Activated CD8-positive, alpha-beta memory T cell treated with anti-CD3 and anti-CD28 coated beads, Interleukin-2, amount 50 U/mL, for 48 hours (primary cell): ENCODE data around the gene ZNF503.

Source experiments
- DNase-seq: peaks from one replicate; pipeline ENCODE4 v3.0.0-alpha.2; 2020

ZNF503 gene

DNA sequence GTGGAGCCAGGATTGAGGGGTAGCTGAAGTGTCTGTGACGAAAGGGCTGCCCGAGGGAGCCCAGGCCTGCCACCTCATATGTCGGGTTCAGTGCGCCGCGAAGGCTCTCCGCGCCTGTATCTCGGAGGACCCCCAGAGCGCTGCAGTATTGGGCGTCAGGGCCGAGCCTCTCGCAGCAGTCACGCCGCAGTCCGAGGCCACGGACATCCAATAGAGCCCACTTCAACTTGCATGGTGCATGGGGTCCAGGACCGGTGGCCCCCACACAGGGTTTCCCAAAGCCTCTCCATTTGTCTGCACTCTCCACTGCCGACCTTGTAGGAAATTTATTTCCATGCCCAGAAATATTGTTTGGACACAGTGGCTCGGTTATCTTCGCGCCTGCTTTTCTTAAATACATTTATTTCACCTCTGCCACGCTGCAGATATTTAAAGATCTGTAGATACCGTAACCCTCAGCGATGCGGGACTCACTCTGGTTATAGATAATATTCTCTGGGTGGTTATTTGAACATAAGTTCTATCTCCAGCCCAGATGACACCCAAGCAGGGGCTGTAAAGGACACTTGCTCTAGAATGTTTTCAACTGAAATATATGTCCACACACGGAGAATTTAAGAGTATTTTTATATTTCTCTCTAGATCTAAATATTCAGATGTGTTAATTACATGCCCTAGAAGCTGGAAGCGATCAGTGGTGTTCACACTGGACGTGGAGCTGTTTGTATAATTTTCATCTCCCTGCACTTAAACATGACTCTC, 5.1 kb upstream of the ZNF503 start:
- no peak for DNase-seq

DNA sequence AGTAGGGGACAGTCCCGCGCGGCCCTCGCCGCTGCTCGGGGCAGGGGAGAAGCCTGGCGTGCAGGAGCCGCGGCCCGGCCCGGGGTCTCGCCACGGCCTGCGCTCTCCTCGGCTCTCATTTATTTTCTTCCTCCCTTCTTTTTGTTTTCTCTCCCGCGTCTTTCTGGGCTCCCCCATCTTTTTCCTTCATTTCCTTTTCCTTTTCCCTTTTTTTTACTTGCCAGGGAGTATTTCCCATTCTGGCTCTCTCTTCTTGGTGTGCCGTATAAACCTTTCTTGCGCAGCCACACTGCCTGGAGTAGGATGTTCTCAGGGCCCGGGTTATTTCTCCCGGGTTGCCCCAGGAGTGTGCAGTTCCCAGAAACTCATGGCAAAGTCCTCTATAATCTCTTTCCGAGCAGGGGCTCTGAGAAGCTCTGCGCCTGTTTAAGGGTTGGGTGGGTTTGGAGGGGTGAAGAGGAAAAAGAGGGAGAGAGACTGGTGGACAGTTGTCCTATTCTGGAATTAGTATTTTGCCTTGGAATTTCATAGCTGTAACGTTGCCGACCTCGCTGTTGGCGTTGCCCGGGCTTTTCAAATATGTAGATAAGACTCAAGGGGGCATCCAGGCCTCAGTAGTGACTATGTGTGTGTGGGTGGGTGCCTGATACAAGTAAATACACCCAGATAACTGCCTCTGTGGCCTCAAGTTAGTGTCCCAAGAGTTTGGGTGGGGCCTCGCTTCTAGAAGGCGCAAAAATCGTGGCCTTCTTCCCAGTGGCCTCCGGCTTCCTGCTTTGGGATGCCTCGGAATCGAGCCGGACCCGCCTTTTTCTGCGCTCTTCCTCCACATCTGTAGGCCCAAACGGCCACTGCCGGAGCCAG, 4.3 kb upstream of the ZNF503 start:
- no peak for DNase-seq

DNA sequence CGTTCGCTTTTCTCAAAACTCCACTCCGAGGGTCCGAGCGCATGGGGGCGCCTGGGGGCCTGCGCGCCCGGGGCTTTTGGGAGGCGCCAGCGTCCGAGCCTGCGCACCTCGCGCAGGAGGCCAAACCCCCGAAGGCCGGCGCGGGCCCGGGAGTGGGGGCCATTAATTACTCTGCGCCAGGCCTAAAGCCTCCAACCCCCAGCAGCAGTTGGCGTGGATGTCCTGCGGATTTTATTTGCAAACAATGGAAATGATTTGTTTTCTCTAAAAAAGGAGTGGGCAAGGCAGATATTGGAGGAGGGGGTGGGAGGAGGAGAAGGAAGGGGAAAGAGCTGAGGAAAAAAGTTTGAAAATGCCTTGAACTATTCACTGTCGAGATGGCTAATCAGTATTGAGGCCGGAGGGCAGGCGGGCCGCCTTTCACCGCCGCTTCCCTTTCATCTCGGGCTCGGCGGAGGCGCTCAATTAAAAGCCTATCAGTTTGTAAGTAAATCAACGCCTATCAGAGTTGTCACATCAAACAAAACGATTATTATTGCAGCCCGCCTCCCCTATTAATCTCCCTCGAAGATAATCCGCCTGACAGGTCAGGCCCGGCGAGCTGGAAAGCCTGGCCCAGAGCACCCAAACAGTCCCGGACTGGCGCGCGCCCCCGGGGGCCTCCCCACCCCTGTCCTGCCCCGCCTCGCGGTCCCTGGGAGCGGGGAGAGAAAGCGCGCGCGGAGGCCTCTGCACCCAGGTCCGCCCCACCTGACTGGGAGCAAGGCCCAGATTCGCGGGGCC, 3.4 kb upstream of the ZNF503 start:
- no peak for DNase-seq

DNA sequence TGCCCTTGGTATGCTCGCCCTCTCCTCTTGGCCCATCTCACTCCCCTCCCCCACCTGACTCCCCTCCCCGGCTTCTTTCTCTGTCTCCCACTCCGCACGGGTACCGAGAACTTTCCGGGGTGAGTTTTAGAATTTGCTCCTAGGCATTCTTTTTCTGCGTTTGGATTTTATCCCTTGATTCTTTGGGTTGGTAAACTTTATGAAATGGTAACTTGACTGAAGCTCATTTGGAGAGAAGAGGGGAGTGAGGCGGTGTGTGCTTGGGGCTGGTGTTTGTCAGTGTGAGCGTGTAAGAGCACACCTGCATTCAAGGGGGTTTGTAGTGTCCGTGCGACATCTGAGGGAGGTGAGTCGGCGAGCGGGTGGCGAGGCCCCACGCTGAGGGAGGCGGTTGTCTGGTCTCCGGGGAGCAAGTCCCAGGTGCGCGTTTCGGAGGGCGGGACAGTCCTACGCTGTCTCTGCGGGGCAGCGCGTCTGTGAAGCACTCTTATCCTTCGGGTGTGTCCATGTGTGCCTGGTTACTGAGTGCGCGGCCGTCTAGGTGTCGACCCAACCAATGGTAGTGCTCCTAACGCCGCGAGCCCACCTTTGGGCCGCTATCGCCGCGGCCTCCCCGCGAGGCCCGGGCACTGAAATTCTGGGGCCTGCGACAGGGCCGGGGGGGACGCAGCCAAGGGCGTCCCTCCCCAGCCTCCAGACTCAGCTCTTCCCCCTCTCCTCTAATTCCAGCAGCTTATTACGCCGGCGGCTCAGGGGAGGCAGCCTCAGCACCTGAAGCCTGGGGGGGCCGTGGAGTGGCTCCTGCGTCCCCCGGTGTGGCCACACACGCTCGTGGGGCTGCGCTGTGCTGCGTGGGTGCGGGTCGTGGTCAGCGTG, 2.6 kb upstream of the ZNF503 start:
- DNase-seq, result peak; percentile 56

DNA sequence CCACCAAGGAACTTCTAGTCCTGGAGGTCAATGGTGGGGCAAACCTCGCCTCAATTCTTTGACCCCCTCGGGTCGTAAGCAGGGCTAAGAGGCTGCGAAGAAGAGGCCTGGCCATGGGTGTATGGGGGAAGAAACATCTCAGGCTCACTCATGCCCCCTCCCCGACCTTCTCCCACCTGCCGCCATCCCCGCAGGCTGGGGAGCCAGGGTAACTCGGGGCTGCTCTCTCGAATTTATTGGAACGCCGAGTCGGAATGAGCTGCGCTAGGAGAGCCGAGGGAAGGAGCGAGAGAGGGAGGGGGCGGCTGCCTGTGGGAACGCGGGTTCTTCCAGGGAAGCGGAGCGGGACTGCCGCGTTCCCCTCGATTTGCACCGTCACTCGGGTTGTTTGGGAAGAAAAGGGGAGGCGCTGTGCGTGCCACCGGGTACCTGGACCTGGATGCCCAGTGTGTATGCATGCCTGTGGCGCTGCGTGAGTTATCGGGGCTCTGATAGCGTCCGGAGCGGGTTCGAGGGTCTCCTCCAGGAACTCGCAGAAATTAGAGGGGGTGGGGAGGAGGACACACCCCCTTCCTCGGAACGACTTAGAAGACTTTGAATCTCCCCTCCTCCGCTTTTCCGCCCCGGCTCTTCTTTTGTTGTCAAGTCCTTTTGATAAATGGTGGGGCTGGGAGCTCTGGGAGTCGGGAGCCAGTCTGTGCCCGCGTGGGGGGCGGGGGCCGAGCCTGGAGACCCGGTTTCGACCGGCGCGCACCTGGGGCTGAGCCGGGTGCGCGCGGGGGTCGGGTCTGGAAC, 1.8 kb upstream of the ZNF503 start:
- peak; percentile 56 for DNase-seq

DNA sequence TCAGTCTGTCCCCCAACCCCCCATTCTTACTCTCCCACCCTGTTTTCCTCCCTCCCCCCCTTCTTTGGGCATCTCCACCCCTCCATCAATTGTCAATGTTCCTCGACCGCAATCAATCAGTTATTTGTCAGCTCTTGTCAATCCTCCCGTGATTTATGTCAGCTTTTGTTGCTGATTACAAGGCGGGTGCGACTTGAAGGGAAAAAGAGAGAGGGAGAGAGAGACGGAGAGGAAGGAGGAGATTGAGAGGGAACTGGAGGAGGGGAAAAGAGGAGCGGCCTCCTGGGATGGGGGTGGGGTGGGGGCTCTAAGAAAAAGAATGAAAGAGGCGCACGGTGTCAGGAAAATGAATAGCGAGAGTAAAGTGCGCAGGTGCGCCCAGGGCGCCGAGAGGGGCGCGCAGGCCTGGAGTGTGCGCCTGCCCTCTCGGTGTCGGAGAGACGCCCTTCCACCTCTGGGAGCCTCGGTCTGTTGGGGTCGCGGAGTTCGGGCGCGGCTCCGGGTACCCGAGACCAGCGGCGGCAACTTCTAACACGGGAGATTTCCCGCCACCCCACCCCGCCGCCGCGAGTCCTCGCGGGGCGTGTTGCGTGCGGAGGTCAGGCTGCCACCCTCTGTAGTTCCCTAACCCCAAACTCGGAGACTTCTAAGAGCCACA, 1.1 kb upstream of the ZNF503 start:
- DNase-seq, result no peak

DNA sequence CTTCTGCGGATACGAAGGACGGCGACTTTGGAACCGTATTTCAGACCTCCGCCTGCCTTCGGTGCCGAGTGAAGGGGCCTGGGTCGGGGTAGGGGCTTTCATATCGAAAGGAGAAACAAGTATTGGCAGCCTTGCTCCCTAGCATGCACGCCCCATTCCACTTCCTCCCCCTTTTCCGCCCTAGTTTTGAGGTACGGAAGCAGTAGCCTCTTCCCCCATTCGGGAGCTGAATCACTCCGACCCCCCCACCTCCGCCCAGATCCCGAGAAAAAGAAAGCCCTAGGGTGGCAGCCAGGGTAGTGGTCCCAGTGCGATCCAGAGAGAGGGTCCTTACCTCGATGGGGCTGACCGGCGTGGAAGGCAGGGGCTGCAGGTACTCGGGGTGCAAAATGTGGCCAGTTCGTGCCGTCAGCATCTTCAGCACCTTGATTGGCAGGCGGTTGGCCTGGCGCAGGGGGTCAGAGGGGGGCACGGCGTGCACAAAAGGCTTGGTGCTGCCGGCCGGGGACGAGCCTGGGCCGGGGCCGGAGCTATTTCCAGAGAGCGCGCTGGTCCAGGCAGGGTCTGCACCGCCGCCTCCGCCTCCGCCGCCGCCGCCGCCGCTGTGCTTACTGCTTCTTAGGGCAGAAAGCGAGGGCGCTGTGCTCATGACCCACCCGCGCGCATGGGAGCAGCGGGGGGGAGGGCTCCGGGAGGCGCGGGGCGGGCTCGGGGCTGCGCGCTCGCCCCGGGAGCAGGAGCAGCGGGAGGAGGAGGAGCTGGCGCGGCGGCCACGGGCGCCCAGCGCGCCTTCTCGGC, 594 bp downstream of the ZNF503 start:
- peak; percentile 61 for DNase-seq

DNA sequence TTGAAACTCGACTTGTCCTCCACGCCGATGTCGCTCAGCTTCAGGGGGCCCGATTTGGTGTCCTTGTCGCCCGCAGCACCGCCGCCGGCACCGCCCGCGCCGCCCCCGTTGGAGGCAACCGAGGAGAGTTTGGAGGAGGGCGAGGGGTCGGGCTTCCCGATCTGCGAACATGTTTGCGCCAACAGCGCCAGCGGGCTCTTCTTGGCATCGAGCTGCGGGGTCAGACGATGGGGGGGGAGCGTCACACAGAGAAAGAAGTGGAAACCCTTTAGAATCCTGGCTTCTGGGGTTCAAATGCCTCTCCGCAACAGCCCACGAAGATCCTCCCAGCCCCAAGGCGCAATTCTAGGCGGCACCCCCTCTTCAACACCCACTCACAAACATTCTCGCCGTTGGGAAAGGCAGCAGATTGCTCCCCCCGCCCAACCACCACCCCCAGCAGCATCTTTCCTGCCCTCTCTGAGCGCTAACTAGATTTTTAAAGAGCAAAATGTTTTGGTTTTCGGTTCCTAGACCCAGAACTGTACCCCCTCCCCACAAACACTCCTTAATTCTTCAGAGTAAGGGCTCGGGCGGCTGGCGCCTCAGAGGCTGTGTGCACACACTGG, 1.3 kb downstream of the ZNF503 start:
- DNase-seq, result peak; percentile 58

DNA sequence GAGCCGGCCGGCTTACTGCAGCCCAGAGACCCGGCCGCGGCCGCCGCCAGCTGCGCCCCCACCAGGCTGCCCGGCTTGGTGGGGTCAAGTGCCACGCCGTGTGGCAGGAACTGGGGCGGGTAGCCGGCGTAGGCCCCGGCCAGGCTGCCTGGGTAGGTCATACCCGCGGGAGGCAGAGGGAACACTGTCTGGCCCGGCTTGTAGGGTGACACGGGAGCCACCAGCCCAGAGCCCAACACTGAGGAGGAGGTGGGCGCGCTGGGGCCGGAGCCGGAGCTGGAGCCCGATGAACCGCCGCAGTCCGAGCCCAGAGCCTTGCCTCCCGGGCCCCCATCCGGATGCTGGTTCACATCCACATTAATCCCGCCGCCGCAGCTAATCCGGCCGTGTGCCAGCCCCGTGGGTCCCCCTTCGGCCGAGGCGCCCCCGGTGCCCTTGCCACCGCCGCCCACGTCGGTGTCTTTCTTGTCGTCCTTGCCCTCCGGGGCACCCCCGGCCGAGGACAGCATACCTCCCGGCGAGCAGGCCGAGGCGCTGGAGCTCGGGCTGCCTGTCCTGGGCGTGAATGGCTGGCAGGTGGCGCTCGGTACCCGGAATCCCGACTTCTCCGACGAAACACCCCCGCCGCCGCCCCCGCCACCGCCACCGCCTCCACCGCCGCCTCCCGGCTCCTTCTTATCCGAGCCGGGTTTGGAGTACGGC, 2.0 kb downstream of the ZNF503 start:
- peak; percentile 69 for DNase-seq

DNA sequence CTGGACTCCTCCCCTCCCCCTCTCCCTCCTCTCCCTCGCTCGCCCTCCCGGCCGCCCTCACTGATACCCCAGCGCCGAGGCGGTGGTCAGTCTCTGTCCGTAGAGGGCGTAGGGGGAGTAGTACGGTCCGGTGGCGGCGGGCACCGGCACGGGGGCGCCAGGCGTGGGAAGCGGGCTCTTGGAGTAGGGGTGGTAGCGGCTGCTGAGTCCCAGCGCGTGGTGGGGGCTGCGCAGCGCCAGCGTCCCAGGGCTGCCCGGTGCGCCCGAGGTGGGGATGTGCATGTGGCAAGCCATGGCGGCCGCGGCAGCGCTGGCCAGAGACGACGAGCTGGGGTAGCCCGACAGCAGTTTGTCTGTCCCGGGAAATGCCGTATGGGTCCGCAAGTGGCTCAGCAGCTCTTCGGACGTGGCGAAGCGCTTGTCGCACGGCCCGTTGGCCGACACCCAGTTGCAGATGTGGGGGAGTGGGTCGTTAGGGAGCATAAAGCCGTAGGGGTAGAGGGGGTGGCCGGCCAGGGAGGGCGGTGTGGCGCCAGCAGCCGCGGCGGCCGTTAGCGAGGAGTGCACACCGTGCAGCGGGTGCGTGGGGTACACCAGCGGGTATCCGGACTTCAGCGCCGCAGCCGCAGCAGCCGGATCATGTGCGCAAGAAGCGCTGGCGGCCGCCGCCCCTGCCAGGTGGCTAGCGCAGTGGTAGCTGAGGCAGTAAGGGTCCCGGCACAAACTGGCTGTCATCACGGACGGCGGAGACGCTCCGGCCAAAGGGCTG, 2.7 kb downstream of the ZNF503 start:
- no peak for DNase-seq

DNA sequence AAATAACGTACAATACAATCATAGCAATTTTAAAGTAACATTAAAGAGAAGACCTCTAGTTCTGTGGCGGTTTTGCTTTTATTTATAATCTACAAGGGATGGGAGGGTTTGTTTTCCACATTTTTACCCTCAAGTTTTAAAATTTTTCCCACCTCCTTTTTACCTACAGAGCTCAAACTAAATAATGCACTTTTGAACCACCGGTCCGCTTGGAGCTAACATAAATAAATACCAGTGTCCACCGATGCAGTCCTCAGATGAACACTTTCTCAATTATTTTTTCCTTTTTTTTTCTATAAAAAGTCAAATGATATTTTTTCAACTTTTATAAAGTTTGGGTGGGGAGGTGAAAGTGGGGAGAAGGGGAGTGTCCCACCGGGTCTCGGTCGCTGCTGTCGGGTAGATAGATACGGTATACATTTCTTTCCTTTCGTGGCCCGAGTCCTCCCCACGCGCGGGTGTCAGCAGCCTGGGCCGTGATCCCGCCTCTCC, 3.3 kb downstream of the ZNF503 start:
- DNase-seq, result no peak

DNA sequence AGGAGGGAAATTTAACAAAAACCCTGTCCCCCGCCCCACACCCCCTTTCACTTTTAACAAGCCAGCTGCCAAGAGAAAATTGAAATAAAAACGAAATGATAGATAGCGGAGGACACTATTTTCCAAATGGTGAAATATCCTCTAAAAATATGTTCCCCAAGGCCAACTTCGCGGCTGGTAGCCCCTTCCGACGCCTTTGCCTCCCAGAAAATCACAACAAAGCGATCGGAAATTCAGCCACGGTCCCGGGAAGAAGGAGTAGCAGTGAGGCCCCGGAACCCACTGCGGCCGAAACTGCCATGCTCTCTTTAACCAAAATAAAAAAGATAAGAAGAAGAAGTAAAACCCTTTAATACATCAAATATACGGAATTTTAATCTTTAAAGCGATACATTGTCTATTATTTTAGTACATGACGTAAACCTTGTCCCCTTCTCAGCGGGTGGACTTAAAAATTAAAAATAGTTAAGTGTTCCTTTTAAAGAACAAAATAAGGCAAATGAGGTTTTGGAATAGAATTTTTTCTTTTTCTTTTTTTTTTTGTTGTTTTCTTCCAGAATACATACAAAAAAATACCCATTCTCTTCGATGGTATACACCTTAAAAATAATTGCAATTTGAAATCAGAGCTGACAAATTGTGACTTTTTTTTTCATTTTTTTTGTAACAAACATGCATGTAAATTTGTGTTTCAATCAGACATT, 3.9 kb downstream of the ZNF503 start:
- DNase-seq, result no peak

DNA sequence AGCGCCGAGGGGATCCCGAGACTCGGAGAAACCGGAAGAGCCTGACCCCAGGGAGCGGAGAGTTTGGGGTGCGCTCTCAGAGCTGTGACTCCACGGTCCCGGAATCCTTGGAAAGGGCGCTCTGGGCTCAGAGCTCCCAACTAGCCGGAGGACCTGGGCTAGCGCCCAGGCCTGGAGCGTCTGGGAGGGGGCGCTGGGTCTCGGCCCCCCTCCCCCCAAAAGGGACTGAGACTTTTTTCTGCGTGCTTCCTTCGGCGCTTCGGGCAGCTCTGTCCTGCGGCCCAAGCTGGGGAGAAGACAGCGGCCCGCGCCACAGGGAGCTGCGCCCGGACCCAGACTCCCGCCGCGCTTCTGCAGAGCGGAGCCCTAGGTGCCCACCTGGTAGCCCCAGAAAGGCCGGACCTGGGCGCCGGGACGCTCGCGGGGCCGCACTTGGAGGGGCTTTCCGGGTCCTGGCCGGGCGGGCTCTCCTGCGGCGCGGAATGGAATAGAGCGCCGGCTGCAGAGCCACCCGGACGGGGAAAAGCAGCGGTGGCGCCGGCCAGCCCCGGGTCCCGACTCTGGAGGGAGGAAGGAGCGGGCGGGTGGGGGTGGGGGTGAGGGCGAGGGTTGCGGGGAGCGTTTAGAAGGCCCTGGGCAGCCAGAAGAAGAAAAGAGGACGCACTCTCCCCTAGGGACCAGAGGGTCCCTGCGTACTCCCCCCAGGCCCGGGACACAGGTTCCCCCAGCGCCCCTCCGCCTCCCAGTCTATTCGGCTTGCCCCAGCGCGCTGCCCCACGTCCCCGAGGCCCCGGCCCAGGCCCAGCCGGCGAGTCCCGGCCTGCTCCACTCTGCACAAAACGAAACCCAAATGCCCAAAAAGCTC, 4.7 kb downstream of the ZNF503 start:
- no peak for DNase-seq

DNA sequence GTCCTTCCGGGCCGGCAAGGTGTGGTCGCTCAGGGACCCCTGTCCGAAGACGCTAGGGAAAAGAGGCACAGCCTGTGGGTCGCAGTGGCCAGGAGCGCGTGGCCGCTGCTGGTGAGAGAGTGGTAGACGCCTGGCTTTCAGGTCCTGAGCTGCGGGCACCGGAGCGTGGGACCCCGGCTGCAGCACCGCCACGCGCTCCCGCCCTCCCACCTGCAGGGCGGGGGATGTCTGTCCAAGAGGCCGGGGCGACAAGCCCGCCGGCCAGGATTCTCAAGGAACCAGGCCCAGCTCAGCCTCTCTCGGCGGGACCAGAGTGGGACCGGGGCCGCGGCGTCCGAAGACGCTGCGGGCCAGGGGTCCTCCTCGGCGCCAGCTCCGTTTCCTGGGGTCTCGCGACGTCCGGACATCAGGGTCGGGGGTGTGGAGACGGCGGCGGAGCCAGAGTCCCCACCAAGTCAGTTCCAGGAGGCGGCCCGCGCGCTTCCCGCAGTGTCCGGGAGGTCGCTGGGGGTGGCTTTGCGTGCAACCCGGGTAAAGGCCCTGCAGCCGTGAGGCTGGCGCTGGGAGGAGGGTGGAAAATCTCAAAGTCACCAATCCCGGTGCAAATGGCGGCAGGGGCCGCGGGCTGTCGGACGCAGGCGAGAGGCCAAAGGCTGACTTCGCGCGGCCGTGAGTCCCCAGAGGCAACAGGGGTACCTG, 5.5 kb downstream of the ZNF503 start:
- no peak for DNase-seq

DNA sequence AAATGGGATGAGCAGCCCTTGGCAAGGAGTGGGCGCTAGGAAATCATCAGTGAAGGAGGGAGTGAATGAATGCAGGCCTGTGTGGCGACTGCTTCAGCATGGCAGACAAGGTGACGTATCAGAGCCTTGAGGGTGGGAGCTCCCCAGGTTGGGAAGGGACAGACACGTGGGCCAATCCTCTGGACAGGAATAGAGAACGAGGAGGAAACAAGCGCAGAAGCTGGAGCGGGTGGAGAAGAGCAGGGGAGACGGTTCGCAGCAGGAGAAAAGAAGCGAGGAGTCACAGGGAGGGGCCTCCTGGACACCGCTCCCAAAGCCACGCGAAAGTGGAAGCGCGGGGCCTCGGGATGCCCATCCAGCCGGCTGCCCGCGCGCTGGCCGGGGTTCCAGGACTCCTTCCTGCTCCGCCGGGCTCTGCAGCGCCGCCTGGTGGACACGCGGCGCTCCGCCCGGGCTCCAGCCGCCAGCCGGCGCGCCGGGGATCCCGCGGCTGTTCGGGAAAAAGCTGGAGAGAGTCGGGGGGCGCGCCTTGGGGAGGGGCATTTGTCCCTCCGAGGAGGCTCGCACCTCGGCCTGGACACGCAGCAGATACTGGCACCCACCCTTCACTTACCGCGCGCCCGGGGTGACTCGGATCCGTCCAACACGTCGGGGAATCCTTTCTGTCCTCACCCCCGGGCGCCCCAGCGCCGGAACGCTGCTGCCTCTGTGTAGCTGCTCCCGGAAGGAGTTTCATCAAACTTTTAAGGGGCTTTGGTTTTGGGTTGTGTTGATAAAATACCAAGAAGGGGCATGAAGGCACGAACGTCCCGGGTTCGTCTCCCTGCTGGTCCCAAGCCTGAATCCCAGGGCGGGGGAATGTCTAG, 6.3 kb downstream of the ZNF503 start:
- peak; percentile 85 for DNase-seq
